Stimulated activated effector memory CD8-positive, alpha-beta T cell treated with anti-CD3 and anti-CD28 coated beads, Interleukin-12 subunit alpha, Interleukin-12 subunit beta, amount 100 ng/mL, for 72 hours (primary cell): ENCODE data around the gene CRPPA.
"Not testable (repeated sequence)": the region's sequence is repeated elsewhere in the genome, so short reads cannot be mapped to it uniquely, and the experiment has no call there.

Experiments used
- ATAC-seq: fragments of 150-1000 bp; cut with Tn5 transposase; 2 replicates; pipeline ENCODE4 v1.10.0; 2021
- DNase-seq, 2 donors: peaks; one replicate each; pipeline ENCODE4 v3.0.0; 2021 to 2022; ENCODE audit warnings: low spot score in 2 of 2
- H3K27ac Mint-ChIP-seq: one replicate; pipeline ENCODE4 v1.8.0; 2022; ENCODE audit warnings: mild to moderate bottlenecking, mixed read lengths
- H3K36me3 Mint-ChIP-seq: one replicate; pipeline ENCODE4 v1.8.0; 2022; ENCODE audit warnings: mild to moderate bottlenecking, mixed read lengths
- H3K4me1 Mint-ChIP-seq: one replicate; pipeline ENCODE4 v1.8.0; 2022; ENCODE audit warnings: mixed read lengths
- H3K4me3 Mint-ChIP-seq: one replicate; pipeline ENCODE4 v1.8.0; 2022; ENCODE audit warnings: mild to moderate bottlenecking, mixed read lengths
- H3K9me3 Mint-ChIP-seq: one replicate; pipeline ENCODE4 v1.8.0; 2022; ENCODE audit warnings: mixed read lengths

Gene CRPPA

DNA sequence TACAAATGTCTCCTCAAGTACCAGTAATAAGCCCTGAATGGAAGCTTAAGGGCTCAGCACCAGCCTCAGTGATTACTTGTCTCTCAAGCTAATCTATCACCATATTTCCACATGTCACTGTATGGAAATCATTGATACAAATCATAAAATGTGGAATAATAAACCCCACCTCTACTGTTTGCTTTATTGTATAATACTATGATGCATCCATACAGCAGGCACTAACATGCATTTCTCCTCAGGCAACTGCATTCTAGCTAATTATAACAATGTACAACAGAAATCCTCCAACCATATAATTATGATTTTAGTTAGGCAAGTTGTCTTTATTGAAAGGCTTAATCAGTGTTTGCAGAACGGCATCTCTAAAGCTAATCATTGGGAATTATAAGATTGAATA, 26.2 kb downstream of the CRPPA start:
- no peak for DNase-seq
- Mint-ChIP-seq H3K27ac (no peak overlapping the region), H3K4me3 (no peak overlapping the region), H3K9me3 (peaks cover 7% of the 10 kb centered on the region), H3K4me1 (no peaks in the 10 kb centered on the region), H3K36me3 (no peaks in the 10 kb centered on the region)
- ATAC-seq: no peak

GRCh38 chr7:16393862-16394422, 27.4 kb downstream of the CRPPA start:
- no peak overlapping the region for H3K4me3 Mint-ChIP-seq
- ATAC-seq (no peak), DNase-seq (no peak)
- H3K4me1 Mint-ChIP-seq: no peaks in the 10 kb centered on the region
- H3K36me3 Mint-ChIP-seq: no peaks in the 10 kb centered on the region
- H3K27ac Mint-ChIP-seq: no peak overlapping the region
- peaks cover 7% of the 10 kb centered on the region for H3K9me3 Mint-ChIP-seq

GRCh38 chr7:16392990-16393523, 28.3 kb downstream of the CRPPA start:
- DNase-seq (no peak), ATAC-seq (no peak)
- no peak overlapping the region for H3K27ac Mint-ChIP-seq
- no peaks in the 10 kb centered on the region for H3K4me1 Mint-ChIP-seq
- no peak overlapping the region for H3K4me3 Mint-ChIP-seq
- no peaks in the 10 kb centered on the region for H3K36me3 Mint-ChIP-seq
- peaks cover 10% of the 10 kb centered on the region for H3K9me3 Mint-ChIP-seq

- ATAC-seq, H3K4me3 Mint-ChIP-seq, H3K36me3 Mint-ChIP-seq, H3K9me3 Mint-ChIP-seq, H3K4me1 Mint-ChIP-seq, DNase-seq, H3K27ac Mint-ChIP-seq: not testable (repeated sequence)
These were observed 37.6 kb downstream of the CRPPA start for GRCh38 chr7:16383786-16384185.

DNA sequence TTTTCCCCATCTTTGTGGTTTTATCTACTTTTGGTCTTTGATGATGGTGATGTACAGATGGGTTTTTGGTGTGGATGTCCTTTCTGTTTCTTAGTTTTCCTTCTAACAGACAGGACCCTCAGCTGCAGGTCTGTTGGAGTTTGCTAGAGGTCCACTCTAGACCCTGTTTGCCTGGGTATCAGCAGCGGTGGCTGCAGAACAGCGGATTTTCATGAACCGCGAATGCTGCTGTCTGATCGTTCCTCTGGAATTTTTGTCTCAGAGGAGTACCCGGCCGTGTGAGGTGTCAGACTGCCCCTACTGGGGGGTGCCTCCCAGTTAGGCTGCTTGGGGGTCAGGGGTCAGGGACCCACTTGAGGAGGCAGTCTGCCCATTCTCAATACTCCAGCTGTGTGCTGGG, 38.2 kb downstream of the CRPPA start:
- not testable (repeated sequence) for H3K27ac Mint-ChIP-seq, H3K4me1 Mint-ChIP-seq, H3K4me3 Mint-ChIP-seq, ATAC-seq, H3K9me3 Mint-ChIP-seq, DNase-seq, H3K36me3 Mint-ChIP-seq
